GM19238 (cell line): ENCODE data around the gene PARD3B.

Source experiments
- DNase-seq: peaks from one replicate; pipeline ENCODE4 v3.0.0; 2011; ENCODE audit warnings: low spot score; ENCODE audit not compliant: insufficient read length

The PARD3B gene

DNA sequence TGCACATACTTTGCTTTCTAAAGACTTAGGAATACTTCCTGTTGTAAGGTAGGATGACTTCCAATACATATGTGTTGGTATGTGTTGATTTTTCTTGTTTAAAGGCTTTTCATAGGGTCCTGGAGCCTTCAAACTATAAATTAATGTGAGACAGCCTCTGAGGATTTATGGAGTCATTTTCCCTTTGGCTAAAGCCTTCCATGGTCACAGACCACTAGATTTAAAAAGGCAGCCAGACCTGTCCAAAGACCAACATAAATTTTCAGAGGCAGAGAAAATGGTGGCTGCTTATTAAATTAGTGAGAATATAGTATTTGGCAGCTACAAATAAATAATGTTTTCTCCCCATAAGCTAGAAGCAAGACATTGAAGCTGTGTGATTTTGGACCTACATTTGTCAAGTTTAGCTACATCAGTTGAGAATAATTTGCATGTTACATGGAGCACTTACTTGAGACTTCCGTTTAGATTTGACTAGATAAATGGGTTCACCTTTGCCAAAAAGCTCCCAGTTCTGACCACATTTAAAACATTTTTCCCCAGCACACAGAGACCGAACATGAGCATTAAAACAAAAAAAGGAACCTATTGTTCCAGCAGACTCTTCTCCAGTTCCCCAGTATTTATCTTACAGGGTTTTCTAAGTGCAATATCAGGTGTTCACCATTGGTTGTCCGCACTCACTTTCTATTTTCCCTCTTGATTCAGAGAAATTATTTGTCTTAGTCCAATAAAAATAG is 402.9 kb downstream of the PARD3B start:
- no peak for DNase-seq

DNA sequence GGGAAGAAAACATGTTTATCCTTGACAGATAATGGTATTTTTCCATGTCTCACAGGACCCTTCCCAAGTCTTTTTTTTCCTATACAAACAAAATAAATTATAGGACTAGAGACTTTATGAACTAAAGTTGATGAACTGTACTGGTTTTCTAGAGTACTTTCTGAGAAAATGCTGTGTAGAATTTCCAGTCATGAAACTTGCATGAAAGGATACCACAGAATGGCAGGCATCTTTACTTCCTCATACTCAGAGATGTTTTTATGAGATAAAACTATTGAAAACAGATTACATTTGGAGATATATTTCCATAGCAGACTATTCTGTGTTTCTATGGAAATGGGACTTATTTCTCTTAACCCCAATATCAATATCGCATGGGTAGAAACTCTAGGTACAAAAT is 403.5 kb downstream of the PARD3B start:
- DNase-seq: no peak

DNA sequence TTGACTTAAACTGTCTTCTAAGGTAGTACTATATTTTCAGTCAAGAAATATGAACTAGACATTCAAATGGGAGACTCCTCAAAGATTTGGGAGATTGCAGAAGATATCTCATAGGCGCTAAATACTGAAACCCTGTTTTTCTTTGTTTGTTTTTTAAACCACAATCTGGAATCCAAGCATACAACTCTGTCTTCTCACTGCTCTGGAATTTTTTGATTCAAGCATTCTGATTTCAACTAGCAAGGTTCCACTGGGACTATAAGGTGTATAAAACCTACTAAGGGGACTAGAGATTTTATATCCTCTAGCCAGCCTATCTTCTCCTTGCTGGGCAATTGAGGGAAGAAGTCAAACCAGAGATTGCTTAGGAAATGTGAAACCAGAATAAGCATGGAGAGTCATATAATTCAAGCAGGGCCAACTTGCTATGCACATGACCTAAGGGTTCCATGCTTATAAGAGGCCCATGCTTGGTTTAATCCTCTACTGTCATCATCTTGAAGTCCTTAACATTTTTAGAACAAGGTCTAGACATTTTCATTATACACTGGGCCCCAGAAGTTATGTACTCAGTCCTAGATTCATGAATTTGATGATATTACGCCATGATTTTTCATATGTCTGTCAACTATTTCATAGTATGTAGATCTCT is 405.5 kb downstream of the PARD3B start:
- DNase-seq: no peak

DNA sequence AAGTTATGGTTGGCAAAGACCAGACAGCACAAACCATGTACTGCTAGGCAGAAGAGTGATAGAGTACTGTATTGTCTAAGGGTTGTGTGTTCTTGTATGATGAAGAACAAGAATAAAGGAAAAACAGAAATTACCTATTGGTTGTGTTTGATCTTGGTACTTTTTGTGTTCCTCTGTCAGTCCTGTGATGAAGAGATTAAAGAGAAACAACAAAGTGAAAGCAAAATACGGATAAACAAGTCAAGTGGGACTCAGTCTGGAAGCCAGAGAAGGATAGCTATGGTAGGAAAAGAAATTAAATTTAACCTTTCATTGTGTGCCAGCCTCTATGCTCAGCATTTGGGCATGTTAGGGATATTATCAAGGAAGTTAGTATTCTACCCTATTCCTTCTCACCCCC is 413.1 kb downstream of the PARD3B start:
- DNase-seq: no peak

DNA sequence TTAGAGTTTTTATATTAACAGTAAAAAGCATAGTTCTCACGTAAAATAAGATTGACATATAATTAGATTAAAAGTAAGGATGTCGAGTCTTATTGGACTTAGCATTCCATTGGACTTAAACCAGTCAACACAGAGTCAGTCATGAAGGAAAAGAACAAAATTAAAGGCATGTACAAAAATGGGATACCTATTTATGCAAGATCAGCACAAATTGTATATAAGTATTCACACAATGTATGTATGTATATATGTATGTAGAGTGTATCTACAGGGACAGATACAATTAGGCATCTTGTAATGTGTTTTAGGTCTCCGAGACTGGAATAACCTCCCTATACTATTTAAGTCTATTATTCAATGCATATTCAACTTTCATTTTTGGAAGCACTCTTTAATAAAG is 419.1 kb downstream of the PARD3B start:
- DNase-seq: no peak

DNA sequence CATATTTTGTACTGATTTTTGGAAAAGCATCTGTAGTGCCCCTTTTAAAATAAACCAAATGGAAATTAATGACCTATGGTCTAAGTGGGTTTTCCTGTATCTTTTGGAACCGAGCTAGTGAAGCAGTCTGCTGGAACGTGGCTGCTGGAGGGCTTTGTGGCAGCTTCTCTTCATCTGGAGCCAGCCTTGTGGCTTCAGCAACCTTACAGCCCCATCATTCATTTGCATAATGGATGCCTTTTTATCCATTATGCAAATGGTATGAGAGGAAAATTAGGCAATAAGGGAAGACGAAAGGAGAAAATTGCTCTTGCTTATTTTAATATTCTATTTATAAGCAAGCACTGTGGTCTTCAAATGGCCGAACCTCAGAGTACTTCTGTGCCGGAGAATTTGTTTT is 421.0 kb downstream of the PARD3B start:
- no peak for DNase-seq

DNA sequence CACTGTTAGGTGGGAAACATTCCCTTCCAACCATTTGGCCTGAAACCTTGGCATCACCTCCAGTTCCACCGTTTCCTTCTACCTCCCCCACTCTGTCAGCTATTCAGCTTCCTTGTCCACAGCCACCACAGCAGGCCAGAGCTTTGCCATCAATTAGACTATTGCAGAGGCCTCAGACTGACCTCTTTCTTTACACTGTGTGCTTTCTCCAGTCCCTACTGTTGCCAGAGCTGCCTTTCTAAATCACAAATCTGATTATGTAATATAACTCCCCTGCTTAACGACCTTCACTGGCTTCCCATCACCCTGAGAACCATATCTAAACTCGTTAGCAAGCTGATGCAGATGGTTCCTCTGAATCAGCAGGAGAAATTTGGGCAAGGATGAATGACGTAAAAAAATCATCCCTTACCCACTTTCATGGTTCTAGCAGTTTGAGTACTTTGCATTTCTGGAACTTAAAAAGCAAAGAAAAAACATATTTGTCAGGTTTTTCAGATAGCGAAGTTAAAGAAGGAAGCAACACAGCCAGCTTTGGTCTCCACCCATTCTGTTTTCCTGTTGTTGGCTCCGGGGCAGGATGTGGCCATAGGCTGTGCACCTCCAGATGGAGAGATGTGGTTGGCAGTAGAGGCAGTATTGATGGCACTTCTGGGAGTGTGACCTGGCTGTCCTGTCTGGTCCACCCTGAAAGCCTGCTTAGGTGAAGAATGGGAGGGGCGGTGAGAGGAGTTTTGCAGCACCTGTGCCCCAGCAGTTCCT is 422.1 kb downstream of the PARD3B start:
- no peak for DNase-seq

DNA sequence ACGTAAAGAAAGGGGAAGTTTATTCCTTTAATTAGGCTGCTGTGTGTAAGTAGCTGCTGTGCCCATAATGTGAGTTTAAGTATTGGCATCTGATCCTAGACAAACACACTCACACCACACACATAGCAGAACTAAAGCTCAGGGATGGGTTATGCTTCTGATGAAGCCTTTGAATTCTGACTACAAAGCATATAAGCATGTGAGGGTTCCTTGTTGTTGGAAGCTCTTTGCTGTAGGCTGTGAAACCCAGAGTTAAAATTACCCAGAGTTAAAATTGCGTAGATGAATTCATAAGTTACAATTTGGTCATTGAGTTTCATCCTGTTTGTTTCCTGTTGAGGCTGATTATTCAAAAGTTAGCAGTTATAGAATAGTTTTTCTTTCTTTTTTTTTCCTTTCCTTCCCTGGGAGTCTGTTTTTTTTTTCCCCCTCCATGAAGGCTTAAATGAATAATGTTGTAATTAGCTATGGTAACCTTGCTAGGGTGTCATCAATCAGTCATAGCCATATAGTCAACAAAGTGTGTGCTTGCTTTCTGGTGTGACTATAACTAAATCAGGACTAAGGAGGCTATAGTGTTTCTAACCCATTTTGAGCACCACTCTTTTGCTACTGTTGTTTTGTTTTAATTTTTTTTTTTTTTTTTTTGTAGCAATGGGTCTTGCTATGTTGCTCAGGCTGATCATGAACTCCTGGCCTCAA is 426.1 kb downstream of the PARD3B start:
- no peak for DNase-seq

DNA sequence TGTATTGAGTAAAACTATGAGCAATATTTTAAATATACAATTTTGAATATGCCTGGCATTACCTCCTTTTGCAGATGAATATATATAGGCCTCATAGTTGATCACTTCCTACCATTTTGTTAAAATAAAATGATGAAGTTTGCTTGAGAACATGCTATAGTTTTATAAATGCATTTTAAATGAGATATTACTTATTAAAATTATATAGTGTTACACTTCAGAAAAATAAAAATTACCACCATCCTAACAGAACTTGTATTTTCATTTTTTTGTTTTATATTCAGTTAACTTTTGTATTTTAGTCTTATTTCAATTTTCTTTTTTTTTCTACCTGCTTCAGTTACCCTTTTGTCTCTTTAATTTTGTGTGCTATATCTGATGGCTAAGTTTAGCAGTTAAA is 426.9 kb downstream of the PARD3B start:
- no peak for DNase-seq

DNA sequence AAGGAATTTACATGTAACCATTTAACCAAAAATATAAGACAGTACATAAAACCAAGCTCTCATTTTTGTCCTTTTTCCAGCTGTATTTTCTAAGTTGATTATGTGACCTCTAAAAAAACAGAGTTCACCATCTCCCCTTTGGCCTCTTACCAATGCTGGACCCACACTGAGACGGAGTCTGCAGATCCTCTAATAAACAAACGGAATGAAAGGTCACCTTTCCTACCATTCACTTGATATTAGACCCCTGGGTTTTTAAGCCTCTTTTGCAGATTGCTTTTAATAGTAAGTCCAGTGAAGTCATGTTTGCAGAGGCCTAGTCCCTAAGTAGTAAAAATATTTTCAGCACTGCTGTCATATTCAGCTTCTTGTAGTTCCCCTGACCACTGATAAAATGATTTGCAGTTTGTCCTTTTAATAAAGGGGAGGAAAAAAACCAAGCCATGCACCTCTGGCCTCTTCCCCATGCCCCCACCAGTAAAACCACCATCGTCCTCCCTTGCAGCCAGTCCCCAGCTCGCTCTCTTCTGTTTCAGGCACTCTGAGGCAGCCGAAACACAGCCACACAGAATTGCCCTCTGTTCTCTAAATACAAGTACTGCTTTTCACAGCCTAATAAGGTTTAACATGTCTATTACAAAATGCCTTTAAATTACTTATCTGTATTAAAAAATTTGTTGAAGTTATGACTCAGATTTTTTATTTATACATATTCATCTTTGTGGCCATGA is 427.5 kb downstream of the PARD3B start:
- no peak for DNase-seq

DNA sequence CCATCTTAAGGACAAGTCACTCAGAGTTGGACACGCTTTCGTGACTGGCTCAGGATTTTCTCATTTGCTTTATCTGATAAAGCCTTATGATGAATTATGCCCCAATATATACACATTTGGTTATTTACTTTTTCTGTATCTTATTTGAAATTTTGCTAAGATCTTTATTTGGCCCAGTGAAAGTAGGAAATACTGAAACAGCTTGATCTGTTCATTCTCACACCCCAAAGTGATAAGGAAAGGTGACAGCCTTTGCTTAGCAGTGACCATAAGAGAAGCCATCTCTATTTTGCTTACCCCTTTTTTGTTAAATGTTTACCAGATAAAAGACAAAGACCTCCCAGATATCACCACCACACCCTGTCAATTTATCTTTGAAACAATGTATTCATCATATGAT is 428.3 kb downstream of the PARD3B start:
- DNase-seq: no peak

DNA sequence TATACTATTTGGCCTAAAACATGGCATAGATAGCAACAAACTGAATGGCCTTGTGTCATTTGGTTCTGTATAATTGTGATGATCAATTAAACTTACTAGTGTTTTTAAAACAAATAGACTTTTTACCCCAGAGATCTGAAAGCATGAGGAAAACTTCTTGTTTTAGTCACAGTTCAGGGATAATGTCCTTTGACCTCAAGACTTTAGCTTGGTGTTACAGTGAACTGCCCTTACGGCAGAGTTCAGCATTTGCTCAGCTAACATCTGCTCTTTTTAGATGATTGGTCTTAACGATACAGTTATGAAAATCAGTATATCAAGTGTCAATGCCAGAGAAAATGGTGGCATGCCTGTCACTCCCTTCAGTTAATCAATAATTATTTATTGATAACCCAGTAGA is 429.2 kb downstream of the PARD3B start:
- DNase-seq: no peak

DNA sequence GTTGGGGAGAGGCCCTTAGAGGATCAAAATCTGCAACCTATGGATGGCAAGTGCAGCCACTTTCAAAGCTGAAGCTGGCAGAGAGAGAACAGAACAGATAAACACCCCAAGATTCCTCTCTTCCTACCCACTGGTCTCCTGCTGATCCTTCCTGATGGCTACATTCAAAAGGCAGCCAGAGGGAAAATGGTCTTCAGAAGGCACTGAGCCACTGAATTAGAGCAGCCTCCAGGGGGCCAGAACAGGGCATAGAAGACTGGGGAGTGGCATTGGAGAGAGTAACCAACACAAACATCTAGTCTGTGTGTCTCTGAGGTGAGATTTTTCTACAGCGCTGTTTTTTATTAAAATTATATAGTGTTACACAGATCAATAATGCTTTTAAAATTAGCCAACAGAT is 432.6 kb downstream of the PARD3B start:
- no peak for DNase-seq

DNA sequence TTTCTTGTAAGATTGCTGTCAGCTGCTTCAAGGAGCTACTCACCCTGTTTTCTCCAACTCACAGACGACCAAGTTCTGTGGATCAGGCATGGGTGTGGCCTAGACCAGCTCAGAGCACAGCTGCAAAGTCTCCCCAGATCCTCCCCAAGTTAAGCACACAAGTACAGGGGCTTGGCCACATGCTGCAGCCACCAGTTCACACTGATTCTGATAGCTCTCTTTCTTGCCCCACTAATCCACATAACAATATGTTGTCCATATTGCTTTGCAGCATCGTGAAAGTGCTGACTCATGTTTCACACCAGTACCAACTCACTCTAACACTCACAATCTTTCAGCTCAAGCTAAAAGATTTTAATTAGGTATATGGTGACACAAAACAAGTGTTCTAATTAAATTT is 437.0 kb downstream of the PARD3B start:
- no peak for DNase-seq

DNA sequence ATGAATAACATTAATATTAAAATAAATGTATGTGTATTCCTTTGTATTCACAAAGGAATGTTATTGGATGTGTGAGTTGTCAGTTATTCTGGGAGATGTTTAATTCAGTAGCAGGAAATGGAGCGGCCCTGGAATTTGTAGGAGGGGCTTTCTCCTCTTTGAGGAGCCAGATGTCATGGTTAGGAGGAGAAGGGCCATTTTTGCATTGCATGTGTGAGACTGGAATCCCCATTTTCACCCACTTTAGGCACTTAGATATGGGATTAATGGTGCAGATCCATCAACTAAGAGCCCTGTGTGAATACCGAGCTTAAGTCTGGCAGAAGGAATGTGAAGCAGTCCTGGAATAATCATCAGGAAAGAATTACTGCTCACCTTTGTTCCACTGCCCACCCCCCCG is 439.2 kb downstream of the PARD3B start:
- DNase-seq: no peak

DNA sequence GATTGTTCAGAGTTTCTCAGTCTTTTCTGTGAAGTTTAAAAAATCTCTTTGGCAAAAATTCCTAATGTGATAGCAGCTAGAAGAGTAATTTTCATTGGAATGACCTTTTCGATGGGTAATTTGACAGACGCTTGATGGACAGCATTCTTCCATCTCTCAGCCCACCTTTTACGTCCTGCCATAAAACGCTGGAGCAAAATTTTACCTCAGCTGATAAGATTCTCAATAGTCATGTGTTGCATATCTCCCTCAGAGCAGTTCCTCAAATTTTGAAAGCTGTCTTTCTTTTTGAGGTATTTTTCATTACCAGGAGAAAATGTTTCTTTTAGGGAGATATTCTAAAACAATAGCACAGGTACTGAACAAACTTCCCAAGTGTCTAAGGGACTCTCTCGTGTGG is 441.4 kb downstream of the PARD3B start:
- DNase-seq: no peak

DNA sequence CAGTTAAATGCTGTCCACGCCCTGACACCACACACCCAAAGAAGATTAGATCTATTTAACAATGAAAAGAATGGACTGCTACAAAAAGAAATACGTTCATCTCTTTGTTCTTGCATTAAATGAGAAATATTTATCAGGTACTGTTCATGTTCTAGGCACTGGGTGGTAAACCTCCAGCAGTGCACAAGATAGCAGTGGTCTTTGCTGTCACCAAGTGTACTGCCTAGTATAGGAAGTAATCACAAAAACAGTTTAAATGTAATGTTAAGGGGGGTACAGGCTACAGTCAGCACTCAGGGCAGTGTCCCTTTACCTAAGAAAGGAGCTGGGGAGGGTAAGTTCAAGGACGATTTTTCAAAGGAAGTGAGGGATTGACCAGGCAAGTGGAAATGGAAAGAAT is 443.6 kb downstream of the PARD3B start:
- DNase-seq: no peak

DNA sequence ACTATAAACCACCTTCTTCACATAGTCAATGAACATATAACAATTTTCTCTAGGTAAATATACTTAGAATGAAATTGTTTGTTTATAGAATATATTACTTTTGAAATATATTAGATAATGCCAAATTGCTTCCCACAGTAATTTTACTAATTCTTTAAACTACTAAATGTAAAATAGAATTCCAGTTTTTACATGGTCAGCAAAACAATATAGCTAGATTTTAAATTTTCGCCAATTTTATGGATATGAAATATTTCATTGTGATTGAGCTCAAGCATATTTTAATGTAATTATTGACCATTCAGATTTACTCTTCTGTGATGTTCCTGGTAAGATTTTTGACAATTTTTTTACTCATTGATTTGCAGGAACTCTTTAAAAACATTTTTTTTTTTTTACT is 444.6 kb downstream of the PARD3B start:
- DNase-seq: no peak

DNA sequence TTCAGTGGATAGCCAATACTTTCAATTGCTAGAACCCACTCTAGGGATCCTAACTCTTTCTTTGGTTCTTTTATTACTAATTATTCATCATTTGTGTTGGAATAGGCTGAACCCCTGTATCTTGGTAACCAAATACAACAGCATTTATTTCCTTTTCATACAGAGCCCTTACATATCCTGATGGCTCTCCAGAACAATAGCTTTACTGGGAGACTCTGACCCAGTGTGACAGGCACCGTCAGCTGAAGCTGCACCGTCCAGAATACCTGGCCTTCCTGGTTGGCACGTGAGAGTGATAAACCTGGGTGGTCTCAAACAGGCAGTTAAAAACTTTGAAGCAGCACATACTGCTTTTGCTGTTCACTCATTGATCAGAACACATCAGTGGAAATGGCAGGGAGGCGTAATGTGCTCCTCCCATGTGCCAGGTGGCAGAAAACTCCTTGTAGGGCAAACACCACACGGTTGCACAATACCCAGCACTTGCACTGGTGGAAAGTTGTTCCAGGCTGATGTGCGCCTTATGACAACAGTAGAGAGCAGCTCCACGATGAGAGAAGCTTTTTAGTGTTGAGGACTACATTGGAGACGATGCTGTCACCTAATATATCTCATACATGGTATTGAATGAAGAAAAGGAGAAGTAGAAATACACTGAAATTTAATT is 456.2 kb downstream of the PARD3B start:
- DNase-seq: no peak

DNA sequence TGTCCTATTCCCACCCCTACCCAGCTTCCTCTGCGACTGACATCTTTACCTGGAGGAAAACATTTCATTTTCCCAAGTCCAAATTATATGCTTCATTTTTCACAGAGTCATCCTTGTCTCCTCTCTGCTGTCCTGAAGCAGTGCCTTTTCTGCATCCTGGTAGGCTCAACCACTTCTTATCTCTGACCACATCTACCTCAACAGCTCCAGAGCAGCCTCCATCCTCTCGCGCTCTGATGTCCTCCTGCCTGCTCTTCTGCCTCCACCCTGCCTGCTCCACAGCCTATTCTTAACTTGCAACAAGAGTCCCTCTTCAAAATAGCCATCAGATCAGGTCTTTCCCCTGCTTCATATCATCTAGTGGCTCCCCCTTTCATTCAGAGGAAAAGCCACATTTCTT is 457.1 kb downstream of the PARD3B start:
- DNase-seq: no peak

DNA sequence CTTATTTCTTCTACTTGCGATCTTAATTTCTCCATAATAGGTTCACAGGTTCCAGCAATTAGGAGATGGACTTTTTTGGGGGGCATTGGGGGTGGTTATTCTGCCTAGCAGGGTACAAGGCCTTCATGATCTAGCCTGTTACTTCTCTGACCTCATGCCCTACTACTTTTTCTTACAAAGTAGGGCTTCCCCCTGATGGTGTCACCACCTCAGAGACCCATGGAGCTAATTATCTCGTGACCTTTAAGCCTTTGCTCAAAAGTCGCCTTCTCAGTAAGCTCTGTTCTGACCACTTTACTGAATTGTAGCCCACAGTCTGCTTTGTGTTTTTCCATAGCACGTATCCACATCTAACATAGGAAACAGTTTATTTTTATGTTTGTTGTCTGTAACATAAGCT is 458.0 kb downstream of the PARD3B start:
- DNase-seq: no peak
